Endothelial cell (in vitro differentiated cells): ENCODE data around the gene LGR6. TPM values are rescaled to one million over a fixed set of nuclear protein-coding genes. Genes with fewer than 3 reads are reported as not detected.

Experiments
- DNase-seq: peaks from one replicate; pipeline ENCODE4 v3.0.0; 2021; ENCODE audit warnings: low spot score
- H3K27ac Mint-ChIP-seq: one replicate; pipeline ENCODE4 v1.8.0; 2021; ENCODE audit warnings: mixed read lengths, inconsistent platforms; ENCODE audit not compliant: unreplicated experiment
- H3K27me3 Mint-ChIP-seq: one replicate; pipeline ENCODE4 v1.8.0; 2021; ENCODE audit warnings: mild to moderate bottlenecking, moderate library complexity, mixed read lengths, inconsistent platforms; ENCODE audit not compliant: unreplicated experiment
- H3K36me3 Mint-ChIP-seq: one replicate; pipeline ENCODE4 v1.8.0; 2021; ENCODE audit warnings: mild to moderate bottlenecking, low read depth, mixed read lengths, inconsistent platforms; ENCODE audit not compliant: unreplicated experiment
- H3K4me1 Mint-ChIP-seq: one replicate; pipeline ENCODE4 v1.8.0; 2021; ENCODE audit warnings: mild to moderate bottlenecking, mixed read lengths, inconsistent platforms; ENCODE audit not compliant: unreplicated experiment
- H3K4me3 Mint-ChIP-seq: one replicate; pipeline ENCODE4 v1.8.0; 2021; ENCODE audit warnings: mild to moderate bottlenecking, mixed read lengths, inconsistent platforms; ENCODE audit not compliant: unreplicated experiment
- H3K9me3 Mint-ChIP-seq: one replicate; pipeline ENCODE4 v1.8.0; 2021; ENCODE audit warnings: mixed read lengths, inconsistent platforms; ENCODE audit not compliant: unreplicated experiment
- total RNA-seq: library from RNA; stranded (reverse); fragmentation: NEBNext Ultra II Directional; extraction: Animal tissue kit (Norgen Biotek cat#: 25700); gene quantifications from one replicate; pipeline ENCODE4 v1.2.1, GENCODE V29; 2021; ENCODE audit not compliant: unreplicated experiment
- TF ChIP-seq, protein P1 (sequence below): fragments of 200-600 bp; sonication (generic); IDR thresholded peaks from one replicate; pipeline ENCODE4 v1.5.0; 2021; ENCODE audit warnings: antibody characterized with exemption; ENCODE audit not compliant: unreplicated experiment

Gene LGR6
- total RNA-seq, 1 donor from 2014 or later, result 0.23 TPM

DNA sequence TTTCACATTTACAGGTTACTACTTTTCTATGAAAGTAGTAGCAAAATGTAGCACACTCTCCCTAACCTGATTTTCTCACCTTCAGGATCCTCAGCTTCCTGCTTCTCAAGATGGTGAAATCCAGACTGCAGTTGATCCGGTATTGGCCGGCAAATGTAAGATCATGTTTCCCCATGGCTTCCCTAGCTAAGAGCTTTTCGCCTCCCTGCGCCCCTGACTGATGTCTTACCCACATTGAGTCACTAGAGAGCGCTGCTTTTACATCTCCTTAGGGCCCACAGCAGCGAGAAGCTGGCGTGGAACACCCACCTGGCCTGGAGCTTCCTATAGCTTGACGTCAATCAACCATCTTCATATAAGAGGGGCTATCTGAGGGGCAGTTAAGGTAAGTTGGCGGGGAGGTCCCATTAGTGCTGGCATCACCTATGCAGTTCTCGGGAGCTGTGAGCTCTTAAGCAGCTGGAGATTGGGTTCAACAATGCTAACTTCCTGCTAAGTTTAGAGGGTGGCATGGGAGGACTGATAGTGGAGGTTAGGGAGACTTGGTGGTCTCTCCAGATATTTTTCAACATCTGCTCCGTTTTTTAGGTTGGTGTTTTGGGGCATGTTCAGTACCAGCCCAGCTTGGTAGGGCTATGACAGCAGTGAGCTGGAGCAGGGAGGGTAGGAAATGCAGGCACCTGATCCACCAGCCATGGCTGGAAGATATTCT is 38.7 kb upstream of the LGR6 start:
- no peaks in the 10 kb centered on the region for H3K9me3 Mint-ChIP-seq
- H3K27me3 Mint-ChIP-seq, result peaks cover 6% of the 10 kb centered on the region
- H3K36me3 Mint-ChIP-seq, result peaks cover 6% of the 10 kb centered on the region
- H3K27ac Mint-ChIP-seq, result no peak overlapping the region
- H3K4me1 Mint-ChIP-seq, result peaks cover 15% of the 10 kb centered on the region
- TF ChIP-seq, protein P1, sequence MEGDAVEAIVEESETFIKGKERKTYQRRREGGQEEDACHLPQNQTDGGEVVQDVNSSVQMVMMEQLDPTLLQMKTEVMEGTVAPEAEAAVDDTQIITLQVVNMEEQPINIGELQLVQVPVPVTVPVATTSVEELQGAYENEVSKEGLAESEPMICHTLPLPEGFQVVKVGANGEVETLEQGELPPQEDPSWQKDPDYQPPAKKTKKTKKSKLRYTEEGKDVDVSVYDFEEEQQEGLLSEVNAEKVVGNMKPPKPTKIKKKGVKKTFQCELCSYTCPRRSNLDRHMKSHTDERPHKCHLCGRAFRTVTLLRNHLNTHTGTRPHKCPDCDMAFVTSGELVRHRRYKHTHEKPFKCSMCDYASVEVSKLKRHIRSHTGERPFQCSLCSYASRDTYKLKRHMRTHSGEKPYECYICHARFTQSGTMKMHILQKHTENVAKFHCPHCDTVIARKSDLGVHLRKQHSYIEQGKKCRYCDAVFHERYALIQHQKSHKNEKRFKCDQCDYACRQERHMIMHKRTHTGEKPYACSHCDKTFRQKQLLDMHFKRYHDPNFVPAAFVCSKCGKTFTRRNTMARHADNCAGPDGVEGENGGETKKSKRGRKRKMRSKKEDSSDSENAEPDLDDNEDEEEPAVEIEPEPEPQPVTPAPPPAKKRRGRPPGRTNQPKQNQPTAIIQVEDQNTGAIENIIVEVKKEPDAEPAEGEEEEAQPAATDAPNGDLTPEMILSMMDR, result peak; percentile 35
- H3K4me3 Mint-ChIP-seq, result no peak overlapping the region
- DNase-seq, result peak; percentile 72

- no peak for DNase-seq
Measured at GRCh38 chr1:202155478-202156021, 38.0 kb upstream of the LGR6 start.

DNA sequence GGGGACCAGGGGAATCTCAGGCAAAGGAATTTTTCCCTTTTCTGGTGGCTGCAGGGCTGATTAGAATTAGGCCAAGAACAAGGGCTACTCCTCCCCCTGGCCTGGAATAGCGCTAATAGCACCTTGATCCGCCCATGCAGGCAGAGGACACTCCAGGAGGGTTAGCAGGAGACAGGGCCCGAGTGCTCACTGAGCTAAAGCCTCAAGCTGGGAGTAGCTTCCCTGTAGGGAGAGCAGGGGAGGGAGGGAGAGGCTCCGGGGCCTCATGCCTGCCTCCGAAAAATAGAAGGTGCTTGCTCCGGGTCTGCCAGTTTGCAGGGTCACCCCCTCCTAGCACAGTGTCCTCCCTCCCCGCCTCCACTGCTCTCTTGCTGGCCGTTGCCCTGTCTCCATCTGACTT is 37.0 kb upstream of the LGR6 start:
- H3K4me1 Mint-ChIP-seq, result peaks cover 26% of the 10 kb centered on the region
- peaks cover 5% of the 10 kb centered on the region for H3K27me3 Mint-ChIP-seq
- no peaks in the 10 kb centered on the region for H3K9me3 Mint-ChIP-seq
- H3K36me3 Mint-ChIP-seq, result no peaks in the 10 kb centered on the region
- no peak overlapping the region for H3K27ac Mint-ChIP-seq
- no peak for DNase-seq
- TF ChIP-seq, protein P1, result no peak
- no peak overlapping the region for H3K4me3 Mint-ChIP-seq

More at GRCh38 chr1:202155478-202156021, 38.0 kb upstream of the LGR6 start:
- no peak overlapping the region for H3K4me3 Mint-ChIP-seq
- TF ChIP-seq, protein P1, result no peak
- H3K4me1 Mint-ChIP-seq, result peaks cover 21% of the 10 kb centered on the region
- H3K27ac Mint-ChIP-seq, result no peak overlapping the region
- peaks cover 6% of the 10 kb centered on the region for H3K36me3 Mint-ChIP-seq
- H3K9me3 Mint-ChIP-seq, result no peaks in the 10 kb centered on the region
- peaks cover 4% of the 10 kb centered on the region for H3K27me3 Mint-ChIP-seq

- H3K27ac Mint-ChIP-seq, result no peak overlapping the region
- peaks cover 28% of the 10 kb centered on the region for H3K4me1 Mint-ChIP-seq
- DNase-seq, result no peak
- H3K4me3 Mint-ChIP-seq, result no peak overlapping the region
- no peaks in the 10 kb centered on the region for H3K36me3 Mint-ChIP-seq
- H3K27me3 Mint-ChIP-seq, result peaks cover 5% of the 10 kb centered on the region
- TF ChIP-seq, protein P1, result no peak
- H3K9me3 Mint-ChIP-seq, result no peaks in the 10 kb centered on the region
Measured at GRCh38 chr1:202157945-202158344, 35.7 kb upstream of the LGR6 start.

DNA sequence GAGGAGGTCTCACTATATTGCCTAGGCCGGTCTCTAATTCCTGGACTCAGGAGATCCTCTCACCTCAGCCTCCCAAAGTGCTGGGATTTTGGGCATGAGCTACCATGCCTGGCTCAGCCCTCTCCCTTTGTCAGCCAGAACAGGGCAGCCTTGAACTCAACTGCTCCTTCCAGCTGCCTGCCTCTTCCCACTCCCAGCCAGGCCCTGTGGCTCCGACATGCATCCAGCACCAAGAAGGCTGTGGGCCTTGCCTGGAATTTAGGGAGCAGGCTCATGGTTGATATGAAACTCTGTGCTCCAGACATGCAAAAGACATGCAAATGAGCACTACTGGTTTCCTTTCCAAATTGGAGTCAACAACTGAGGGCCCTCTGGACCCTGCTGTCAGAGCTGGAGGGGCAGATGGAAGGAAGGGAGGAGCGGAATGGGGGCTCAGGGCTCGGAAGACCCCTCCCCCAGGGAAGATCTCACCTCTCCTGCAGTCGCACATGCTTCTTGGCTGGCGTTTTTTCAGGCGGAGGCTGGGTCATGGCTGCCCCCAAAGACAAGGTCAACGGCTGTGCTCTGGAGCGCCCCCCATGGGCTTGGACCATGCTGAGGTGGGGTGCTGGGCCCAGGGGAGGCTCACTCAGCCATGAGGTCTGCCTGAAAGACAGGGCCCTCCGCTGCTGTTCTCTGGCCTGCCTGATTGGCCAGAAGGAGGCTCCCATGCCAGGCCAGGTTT is 34.6 kb upstream of the LGR6 start:
- no peak for DNase-seq
- peaks cover 5% of the 10 kb centered on the region for H3K27me3 Mint-ChIP-seq
- no peak overlapping the region for H3K4me3 Mint-ChIP-seq
- TF ChIP-seq, protein P1, result no peak
- H3K9me3 Mint-ChIP-seq, result no peaks in the 10 kb centered on the region
- no peaks in the 10 kb centered on the region for H3K36me3 Mint-ChIP-seq
- peaks cover 28% of the 10 kb centered on the region for H3K4me1 Mint-ChIP-seq
- H3K27ac Mint-ChIP-seq, result no peak overlapping the region
